DMS153 treated with DMSO at 0.1 percent for 48 hours (cell line): ENCODE data around the gene LPP.
"Not testable (repeated sequence)": the region's sequence is repeated elsewhere in the genome, so short reads cannot be mapped to it uniquely, and the experiment has no call there.

Experiments
- DNase-seq: peaks from one replicate; lab custom pipeline; 2025; ENCODE audit not compliant: unreplicated experiment; lab: John Stamatoyannopoulos, UW

Gene LPP

GRCh38 chr3:188580223-188580622, 426.3 kb downstream of the LPP start:
- no peak for DNase-seq

GRCh38 chr3:188580659-188581058, 426.7 kb downstream of the LPP start:
- no peak for DNase-seq

DNA sequence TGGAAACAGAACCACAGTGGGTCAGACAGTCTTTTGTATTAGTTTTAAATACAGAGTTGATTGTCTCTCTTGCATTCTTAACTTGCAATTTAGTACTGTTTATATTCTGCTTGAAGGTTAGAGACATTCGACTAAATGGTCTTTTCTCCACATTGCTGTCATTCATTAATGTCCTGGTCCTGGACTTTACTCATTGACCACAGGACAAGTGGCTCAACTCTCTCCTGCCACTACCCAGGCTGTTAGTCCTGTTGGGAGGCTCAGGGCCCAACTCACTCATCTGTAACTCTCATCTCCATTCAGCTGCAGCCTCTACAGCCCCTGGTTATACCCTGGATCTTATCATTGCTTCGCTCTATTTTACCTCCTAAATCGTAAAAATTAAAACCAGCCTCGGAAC, 427.4 kb downstream of the LPP start:
- DNase-seq: no peak

- DNase-seq: no peak
These were observed 427.8 kb downstream of the LPP start for GRCh38 chr3:188581792-188582191.

DNA sequence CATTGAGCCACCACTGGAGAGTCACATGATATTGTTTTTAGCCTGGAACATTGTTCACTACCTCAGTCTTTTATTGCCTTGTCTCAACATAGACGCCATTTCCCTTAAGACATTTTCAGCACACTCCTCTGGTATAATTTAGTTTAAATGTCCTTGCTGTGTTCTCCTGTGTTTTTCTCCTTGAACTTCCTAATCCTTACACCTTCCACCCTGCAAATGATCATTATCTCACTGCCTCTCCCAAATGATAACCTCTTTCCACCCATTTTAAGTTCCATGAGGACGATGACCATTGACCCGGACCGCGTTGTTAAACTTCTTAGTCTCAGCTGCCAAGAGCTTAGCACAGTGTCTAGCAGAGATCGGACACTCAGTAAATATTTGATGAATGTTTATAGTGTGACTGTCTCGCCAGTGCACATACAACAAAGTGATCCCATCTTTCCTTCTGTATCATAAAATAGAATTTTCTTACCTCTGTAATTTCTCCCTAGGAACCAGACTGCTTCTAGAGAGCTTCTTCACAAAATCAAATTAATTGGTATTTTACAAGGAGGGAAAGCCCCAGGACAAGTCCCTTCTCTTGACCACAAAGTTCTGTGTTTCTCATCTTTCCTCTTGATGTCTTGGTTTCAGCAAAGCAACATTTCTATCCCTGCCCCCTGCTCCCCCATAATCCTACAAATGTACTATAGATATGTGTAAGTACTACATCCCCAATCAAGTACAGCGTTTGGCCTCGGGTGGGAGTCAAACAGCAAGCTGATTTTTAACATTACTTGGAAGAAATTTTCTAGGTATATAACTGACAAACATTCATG, 429.6 kb downstream of the LPP start:
- no peak for DNase-seq

DNA sequence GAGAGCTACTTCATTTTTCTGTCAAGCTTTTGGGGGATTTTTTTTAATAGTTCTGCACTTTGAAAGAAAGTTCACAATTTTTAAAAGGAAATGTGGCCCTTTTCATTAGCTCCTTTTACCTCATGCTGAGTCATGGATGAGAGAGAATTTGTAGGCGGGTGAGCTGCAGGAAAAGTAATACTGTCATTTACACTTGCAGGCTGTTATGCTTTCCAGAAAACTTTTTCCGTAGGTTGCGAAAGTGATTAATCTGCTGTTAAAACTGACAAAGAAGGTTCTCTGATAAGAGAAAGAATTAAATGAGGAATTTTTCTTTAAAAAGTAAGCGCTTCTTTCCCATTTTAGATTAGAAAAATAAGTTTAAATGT, 430.2 kb downstream of the LPP start:
- DNase-seq: no peak

GRCh38 chr3:188584958-188585689, 431.2 kb downstream of the LPP start:
- no peak for DNase-seq

DNA sequence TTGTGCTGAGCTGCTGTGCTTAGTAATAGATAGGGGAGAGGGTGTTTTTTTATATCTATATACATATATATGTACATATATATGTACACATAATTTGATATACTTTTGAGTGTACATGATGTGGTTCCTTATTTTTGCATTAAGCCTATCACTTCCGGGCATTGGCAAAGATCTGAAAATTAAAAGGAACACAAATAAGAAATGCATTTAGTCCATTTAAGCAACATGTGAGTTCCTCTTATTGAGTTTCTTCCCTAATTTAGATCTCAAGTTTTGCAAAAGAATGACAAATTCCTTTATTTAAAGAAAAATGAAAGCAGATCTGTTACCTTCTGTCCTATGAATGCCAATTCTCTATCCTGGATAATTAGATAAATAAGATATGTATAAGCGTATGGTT, 435.1 kb downstream of the LPP start:
- no peak for DNase-seq

GRCh38 chr3:188589771-188590170, 435.8 kb downstream of the LPP start:
- no peak for DNase-seq

DNA sequence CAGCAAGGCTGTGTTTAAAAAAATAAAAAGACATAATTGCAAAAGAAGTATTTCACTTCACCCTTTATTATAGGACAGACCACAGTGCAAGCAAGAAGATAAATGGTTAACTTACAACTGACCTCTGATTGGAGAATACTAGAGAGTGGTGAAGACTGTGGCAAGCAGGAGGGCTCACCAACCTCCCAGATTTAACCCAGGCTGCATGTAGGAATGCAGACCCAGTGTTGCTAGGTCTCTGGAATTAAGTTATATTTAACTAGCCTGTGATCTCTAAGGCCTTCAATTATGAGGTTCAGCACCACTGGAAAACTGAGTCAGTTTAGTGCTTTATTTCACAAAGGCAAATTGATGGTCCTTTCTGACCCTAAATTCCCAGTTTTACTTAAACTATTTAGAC, 436.6 kb downstream of the LPP start:
- DNase-seq: no peak

GRCh38 chr3:188594139-188594538, 440.2 kb downstream of the LPP start:
- no peak for DNase-seq

- DNase-seq: no peak
These were observed 442.0 kb downstream of the LPP start for GRCh38 chr3:188595890-188596376.

GRCh38 chr3:188598894-188599293, 444.9 kb downstream of the LPP start:
- no peak for DNase-seq

DNA sequence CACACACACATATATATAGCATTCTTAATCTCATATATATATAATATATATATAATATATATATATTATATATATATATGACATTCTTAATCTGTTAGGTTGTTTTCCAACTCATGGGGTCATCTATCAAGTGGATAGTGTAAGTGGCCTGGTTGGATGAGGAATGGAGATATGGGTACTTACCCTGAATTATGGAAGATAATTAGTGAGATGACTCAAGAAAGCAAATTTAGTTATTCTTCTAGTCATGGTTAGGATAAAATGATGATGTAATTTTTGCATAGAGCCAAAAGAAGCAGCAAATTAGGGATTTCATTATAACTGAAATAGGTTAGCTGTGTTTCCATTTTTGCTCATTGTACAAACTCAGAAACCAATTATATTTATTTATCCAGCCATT, 448.2 kb downstream of the LPP start:
- no peak for DNase-seq

GRCh38 chr3:188602620-188603019, 448.7 kb downstream of the LPP start:
- no peak for DNase-seq

DNA sequence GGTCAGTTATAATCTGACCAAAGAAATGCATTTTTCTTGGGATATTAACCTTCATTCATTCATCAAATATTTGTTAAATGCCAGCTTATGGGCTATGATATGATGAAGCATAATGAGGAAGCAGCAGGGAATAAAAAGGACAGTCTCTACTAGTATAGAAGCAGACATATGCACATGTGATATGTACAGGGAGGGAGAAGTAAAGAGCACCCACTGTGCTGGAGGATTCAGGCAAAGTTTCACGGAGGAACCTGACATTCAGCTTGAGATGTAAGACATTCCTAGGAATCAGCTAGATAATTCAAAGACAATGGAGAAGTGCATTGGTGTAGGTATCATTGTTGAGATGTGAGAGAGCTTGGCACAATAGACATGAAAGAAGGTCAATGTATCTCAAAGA, 450.7 kb downstream of the LPP start:
- DNase-seq: no peak

GRCh38 chr3:188605231-188605630, 451.3 kb downstream of the LPP start:
- no peak for DNase-seq

- no peak for DNase-seq
These were observed 451.9 kb downstream of the LPP start for GRCh38 chr3:188605905-188606304.

- no peak for DNase-seq
These were observed 453.9 kb downstream of the LPP start for GRCh38 chr3:188607805-188608315.

DNA sequence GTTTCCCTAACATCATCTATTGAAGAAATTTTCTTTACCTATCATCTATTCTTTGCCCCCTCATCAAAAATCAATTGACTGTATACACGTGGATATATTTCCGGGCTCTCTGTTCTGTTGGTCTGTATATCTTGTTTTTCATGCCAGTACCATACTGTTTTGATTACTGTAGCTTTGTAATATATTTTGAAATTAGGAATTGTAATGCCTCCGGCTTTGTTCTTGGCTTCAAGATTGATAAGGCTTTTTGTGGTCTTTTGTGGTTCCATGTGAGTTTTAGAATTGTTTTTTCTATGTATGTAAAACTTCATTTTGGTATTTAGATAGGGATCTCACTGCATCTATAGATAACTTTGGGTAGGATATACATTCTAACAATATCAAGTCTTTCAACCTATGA, 454.4 kb downstream of the LPP start:
- no peak for DNase-seq

DNA sequence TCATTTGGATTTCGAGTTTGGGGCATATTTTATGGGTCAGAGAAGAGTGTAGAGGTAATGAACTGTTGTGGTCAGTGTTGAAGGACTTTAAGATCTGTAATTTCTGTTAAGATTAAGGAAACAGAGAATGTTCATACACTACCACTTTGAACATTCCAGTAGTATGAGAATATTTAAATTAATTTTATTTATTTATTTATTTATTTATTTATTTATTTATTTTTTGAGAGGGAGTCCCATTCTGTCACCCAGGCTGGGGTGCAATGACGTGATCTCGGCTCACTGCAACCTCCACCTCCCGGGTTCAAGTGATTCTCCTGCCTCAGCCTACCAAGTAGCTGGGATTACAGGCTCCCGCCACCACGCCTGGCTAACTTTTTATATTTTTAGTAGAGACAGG, 459.8 kb downstream of the LPP start:
- not testable (repeated sequence) for DNase-seq

- no peak for DNase-seq
These were observed 463.3 kb downstream of the LPP start for GRCh38 chr3:188617270-188617669.
